Measurements from ENCODE around the gene DMRTC2. TPM values are rescaled to one million over a fixed set of nuclear protein-coding genes. Genes with fewer than 3 reads are reported as not detected.

DMRTC2 gene
- total RNA-seq, 4 donors from 2014 or later, result not detected

GRCh38 chr19:41853768-41854167, 8.9 kb downstream of the DMRTC2 start:
- Histone ChIP-seq H3K4me3 (no peak overlapping the region), H3K9me3 (no peaks in the 10 kb centered on the region), H3K27me3 (peaks cover 42% of the 10 kb centered on the region), H3K4me1 (no peaks in the 10 kb centered on the region), H3K36me3 (no peaks in the 10 kb centered on the region), H3K27ac (no peak overlapping the region)
- TF ChIP-seq POLR2AphosphoS5 (IDR thresholded peaks at IDR 0.05) (no peak), EP300 (IDR thresholded peaks at IDR 0.05) (no peak), POLR2A (IDR thresholded peaks at IDR 0.05) (no peak), CTCF (IDR thresholded peaks at IDR 0.05) (no peak)
- 67% methylated on average over 1 of the region's 2 CpGs; no CpG with 5 or more reads in 1 of the 2 donors for WGBS, 2 donors (ENCODE audit: low coverage in 1 of 2)
- no peak for ATAC-seq

- peak overlapping the region; percentile 5 to 96 (median 95) for H3K27ac ChIP-seq
- peak overlapping the region in 1 of 2 donors; percentile 99 for H3K4me3 ChIP-seq
- ATAC-seq, result no peak
- no peak for TF ChIP-seq CTCF (IDR thresholded peaks at IDR 0.05)
- no peak for TF ChIP-seq POLR2A (IDR thresholded peaks at IDR 0.05)
- TF ChIP-seq POLR2AphosphoS5 (IDR thresholded peaks at IDR 0.05), result no peak
- TF ChIP-seq EP300 (IDR thresholded peaks at IDR 0.05), result no peak
- H3K9me3 ChIP-seq, result no peaks in the 10 kb centered on the region
- peaks cover 4 to 44% (median 16%) of the 10 kb centered on the region in 3 donors for H3K4me1 ChIP-seq
- H3K36me3 ChIP-seq, result peaks cover 0 to 33% of the 10 kb centered on the region in 2 donors
- H3K27me3 ChIP-seq, result peaks cover 13% of the 10 kb centered on the region
- WGBS, 2 donors (ENCODE audit: low coverage in 1 of 2), result 0 to 9% methylated on average over 4 to 7 of the region's 8 CpGs
Measured at GRCh38 chr19:41859213-41859617, 14.4 kb downstream of the DMRTC2 start.

GRCh38 chr19:41859618-41860418, 15.0 kb downstream of the DMRTC2 start, which contains the start of gene RPS19:
Gene RPS19 (plus strand): TSS chr19:41860255. CDS start chr19:41860775, 520 bp downstream.
- no peaks in the 10 kb centered on the region for H3K9me3 ChIP-seq
- ATAC-seq, result peak; percentile 95
- H3K4me1 ChIP-seq, result peaks cover 4 to 50% (median 16%) of the 10 kb centered on the region in 3 donors
- H3K36me3 ChIP-seq, result peaks cover 0 to 39% of the 10 kb centered on the region in 2 donors
- peak within 1 kb of the TSS; percentile 86 to 99 for H3K4me3 ChIP-seq
- TF ChIP-seq POLR2A (IDR thresholded peaks at IDR 0.05) (peak; percentile 85 to 88), EP300 (IDR thresholded peaks at IDR 0.05) (no peak), POLR2AphosphoS5 (IDR thresholded peaks at IDR 0.05) (peak; percentile 95), CTCF (IDR thresholded peaks at IDR 0.05) (peak in 3 of 4 experiments; percentile 68 to 92 (median 89))
- peaks cover 8% of the 10 kb centered on the region for H3K27me3 ChIP-seq
- WGBS, 2 donors (ENCODE audit: low coverage in 1 of 2), result 0% methylated on average over 35 of the region's 76 CpGs; no CpG with 5 or more reads in 1 of the 2 donors
- H3K27ac ChIP-seq, result peak within 1 kb of the TSS; percentile 81 to 96 (median 95)

GRCh38 chr19:41860419-41861115, 15.7 kb downstream of the DMRTC2 start:
- H3K27me3 ChIP-seq, result peaks cover 2% of the 10 kb centered on the region
- peaks cover 4 to 57% (median 16%) of the 10 kb centered on the region in 3 donors for H3K4me1 ChIP-seq
- whole genome bisulfite sequencing, 2 donors (ENCODE audit: low coverage in 1 of 2), result 0% methylated on average over 4 of the region's 45 CpGs; no CpG with 5 or more reads in 1 of the 2 donors
- peak overlapping the region; percentile 86 to 99 for H3K4me3 ChIP-seq
- ATAC-seq, result no peak
- H3K36me3 ChIP-seq, result peaks cover 0 to 47% of the 10 kb centered on the region in 2 donors
- no peaks in the 10 kb centered on the region for H3K9me3 ChIP-seq
- peak overlapping the region; percentile 81 to 96 (median 95) for H3K27ac ChIP-seq
- TF ChIP-seq CTCF (IDR thresholded peaks at IDR 0.05), result no peak
- TF ChIP-seq POLR2A (IDR thresholded peaks at IDR 0.05), result no peak
- peak; percentile 40 for TF ChIP-seq POLR2AphosphoS5 (IDR thresholded peaks at IDR 0.05)
